Naive B cell (primary cell): ENCODE data around the gene TNFSF12. TPM values are rescaled to one million over a fixed set of nuclear protein-coding genes. Genes with fewer than 3 reads are reported as not detected.

ENCODE experiments used
- ATAC-seq, 2 donors: fragments of 150-1000 bp; cut with Tn5 transposase; 2 replicates each; pipeline ENCODE4 v1.10.0; 2021; ENCODE audit warnings: low read depth in 2 of 2, mild to moderate bottlenecking in 2 of 2, moderate library complexity in 2 of 2
- DNase-seq: peaks from one replicate; pipeline ENCODE4 v3.0.0; 2022
- H3K27ac Mint-ChIP-seq, 6 donors: one replicate each; pipeline ENCODE4 v1.8.0; 2020 to 2022; ENCODE audit warnings: mild to moderate bottlenecking in 6 of 6, mixed read lengths in 6 of 6, moderate library complexity in 5 of 6, inconsistent platforms in 2 of 6
- H3K27me3 Mint-ChIP-seq, 3 donors: one replicate each; pipeline ENCODE4 v1.8.0; 2021 to 2022; ENCODE audit warnings: mixed read lengths in 3 of 3, mild to moderate bottlenecking in 1 of 3
- H3K36me3 Mint-ChIP-seq, 2 donors: one replicate each; pipeline ENCODE4 v1.8.0; 2020 to 2022; ENCODE audit warnings: mixed read lengths in 2 of 2, inconsistent platforms in 1 of 2, mild to moderate bottlenecking in 1 of 2
- H3K4me1 Mint-ChIP-seq, 3 donors: one replicate each; pipeline ENCODE4 v1.8.0; 2020 to 2022; ENCODE audit warnings: mixed read lengths in 3 of 3, inconsistent platforms in 1 of 3, mild to moderate bottlenecking in 1 of 3, moderate library complexity in 1 of 3
- H3K4me3 Mint-ChIP-seq, 8 donors: one replicate each; pipeline ENCODE4 v1.8.0; 2020 to 2022; ENCODE audit warnings: mild to moderate bottlenecking in 8 of 8, mixed read lengths in 8 of 8, moderate library complexity in 8 of 8, inconsistent platforms in 2 of 8
- H3K9me3 Mint-ChIP-seq, 7 donors: one replicate each; pipeline ENCODE4 v1.8.0; 2020 to 2022; ENCODE audit warnings: mixed read lengths in 7 of 7, mild to moderate bottlenecking in 5 of 7, inconsistent platforms in 2 of 7, moderate library complexity in 1 of 7
- polyA plus RNA-seq, 6 donors: library from polyadenylated mRNA; unstranded; fragments of 300-500 nt; fragmentation: Illumina TruSeq; gene quantifications; one replicate each; pipeline ENCODE4 v1.2.3, GENCODE V29; 2021; ENCODE audit warnings: low read depth in 6 of 6

TNFSF12 gene
- polyA plus RNA-seq, 6 donors from 2014 or later = 21.6 to 33.3 (median 28.0) TPM

DNA sequence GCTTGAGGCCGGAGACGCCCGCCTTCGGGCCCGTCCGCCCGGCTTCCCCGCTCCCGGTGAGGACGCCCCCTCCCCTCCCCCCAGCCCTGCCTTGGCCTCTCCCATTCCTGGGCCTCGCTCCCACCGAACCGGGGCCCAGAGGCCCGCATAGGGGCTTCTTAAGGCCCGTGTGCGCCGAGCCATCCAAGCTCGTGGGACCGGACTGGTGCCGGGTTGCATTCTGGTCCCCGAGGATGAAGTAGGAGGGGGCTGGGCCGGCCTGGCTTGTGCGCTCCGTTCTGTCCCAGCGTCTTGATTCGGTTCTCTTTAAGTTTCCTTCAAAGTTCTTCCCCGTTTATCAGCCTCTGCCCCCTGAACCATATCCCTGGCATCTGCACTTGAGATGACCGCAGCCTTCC lies 13.3 kb downstream of the TNFSF12 start:
- Mint-ChIP-seq H3K27ac (peak overlapping the region in 5 of 6 donors; percentile 79 to 99 (median 94)), H3K27me3 (no peaks in the 10 kb centered on the region), H3K4me3 (peak overlapping the region; percentile 87 to 98 (median 90)), H3K4me1 (peaks cover 49 to 54% (median 53%) of the 10 kb centered on the region in 3 donors), H3K9me3 (no peaks in the 10 kb centered on the region), H3K36me3 (peaks cover 0 to under 1% of the 10 kb centered on the region in 2 donors)
- DNase-seq (no peak), ATAC-seq (no peak)

DNA sequence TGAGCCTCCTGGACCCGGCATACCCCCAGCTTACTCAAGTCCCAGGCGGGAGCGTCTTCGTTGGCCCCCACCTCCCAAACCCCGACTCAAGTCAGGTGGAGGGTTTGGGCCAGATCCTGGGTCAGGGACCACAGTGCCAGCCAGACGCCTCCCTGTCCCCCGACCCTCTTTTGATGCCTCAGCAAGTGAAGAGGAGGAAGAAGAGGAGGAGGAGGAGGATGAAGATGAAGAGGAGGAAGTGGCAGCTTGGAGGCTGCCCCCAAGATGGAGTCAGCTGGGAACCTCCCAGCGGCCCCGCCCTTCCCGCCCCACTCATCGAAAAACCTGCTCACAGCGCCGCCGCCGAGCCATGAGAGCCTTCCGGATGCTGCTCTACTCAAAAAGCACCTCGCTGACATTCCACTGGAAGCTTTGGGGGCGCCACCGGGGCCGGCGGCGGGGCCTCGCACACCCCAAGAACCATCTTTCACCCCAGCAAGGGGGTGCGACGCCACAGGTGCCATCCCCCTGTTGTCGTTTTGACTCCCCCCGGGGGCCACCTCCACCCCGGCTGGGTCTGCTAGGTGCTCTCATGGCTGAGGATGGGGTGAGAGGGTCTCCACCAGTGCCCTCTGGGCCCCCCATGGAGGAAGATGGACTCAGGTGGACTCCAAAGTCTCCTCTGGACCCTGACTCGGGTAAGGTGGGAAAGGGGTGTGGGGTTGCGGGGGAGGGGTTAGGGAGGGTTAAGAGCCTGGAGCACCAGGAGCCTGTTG lies 14.4 kb downstream of the TNFSF12 start:
- Mint-ChIP-seq H3K27me3 (no peaks in the 10 kb centered on the region), H3K27ac (peak overlapping the region in 3 of 6 donors; percentile 47 to 98 (median 59)), H3K9me3 (no peaks in the 10 kb centered on the region), H3K4me1 (peaks cover 44 to 49% (median 49%) of the 10 kb centered on the region in 3 donors), H3K4me3 (peak overlapping the region; percentile 69 to 98 (median 90)), H3K36me3 (peaks cover 5 to 8% of the 10 kb centered on the region in 2 donors)
- no peak for ATAC-seq
- DNase-seq = no peak

DNA sequence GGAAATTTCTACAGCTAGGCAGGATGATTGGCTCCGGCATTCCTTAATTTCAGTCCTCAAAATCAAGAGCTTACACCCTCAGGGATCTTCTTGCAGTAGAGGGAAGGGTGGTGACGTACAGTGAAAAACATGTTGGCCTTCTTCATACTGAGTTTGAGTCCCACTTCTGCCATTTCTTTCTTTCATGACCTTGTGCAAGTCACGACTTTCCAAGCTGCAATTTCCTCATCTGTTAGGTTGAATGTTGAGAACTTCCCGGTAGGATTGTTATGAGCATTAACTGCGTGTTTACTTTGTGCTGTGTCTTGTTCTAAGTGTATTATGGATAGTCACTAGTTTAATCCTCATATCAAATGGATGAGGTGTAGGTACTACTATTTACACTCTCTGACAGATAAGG lies 20.7 kb downstream of the TNFSF12 start:
- peaks cover 24 to 35% (median 27%) of the 10 kb centered on the region in 3 donors for H3K4me1 Mint-ChIP-seq
- peak overlapping the region in 1 of 8 donors; percentile 39 for H3K4me3 Mint-ChIP-seq
- H3K36me3 Mint-ChIP-seq = peaks cover 5 to 22% of the 10 kb centered on the region in 2 donors
- ATAC-seq = no peak
- H3K9me3 Mint-ChIP-seq = peaks cover 0 to 1% (median 0%) of the 10 kb centered on the region in 7 donors
- no peaks in the 10 kb centered on the region for H3K27me3 Mint-ChIP-seq
- DNase-seq = no peak
- H3K27ac Mint-ChIP-seq = no peak overlapping the region

DNA sequence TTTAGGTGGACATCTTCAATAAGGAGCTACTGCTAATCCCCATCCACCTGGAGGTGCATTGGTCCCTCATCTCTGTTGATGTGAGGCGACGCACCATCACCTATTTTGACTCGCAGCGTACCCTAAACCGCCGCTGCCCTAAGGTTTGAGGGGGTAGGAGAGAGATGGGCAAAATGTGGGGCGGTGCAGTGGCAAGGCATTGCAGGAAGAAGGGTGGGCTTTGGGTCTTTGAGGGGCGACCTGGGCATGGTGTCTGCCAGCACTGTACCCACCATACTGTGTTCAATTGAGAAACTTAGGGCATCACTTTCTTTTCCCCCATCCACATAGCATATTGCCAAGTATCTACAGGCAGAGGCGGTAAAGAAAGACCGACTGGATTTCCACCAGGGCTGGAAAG lies 21.5 kb downstream of the TNFSF12 start:
- peaks cover 5 to 22% of the 10 kb centered on the region in 2 donors for H3K36me3 Mint-ChIP-seq
- DNase-seq = no peak
- peak overlapping the region in 3 of 6 donors; percentile 93 to 99 (median 94) for H3K27ac Mint-ChIP-seq
- peaks cover 25 to 35% (median 35%) of the 10 kb centered on the region in 3 donors for H3K4me1 Mint-ChIP-seq
- peak overlapping the region in 3 of 8 donors; percentile 21 to 97 (median 69) for H3K4me3 Mint-ChIP-seq
- ATAC-seq = no peak
- peaks cover 0 to 1% (median 0%) of the 10 kb centered on the region in 7 donors for H3K9me3 Mint-ChIP-seq
- no peaks in the 10 kb centered on the region for H3K27me3 Mint-ChIP-seq

DNA sequence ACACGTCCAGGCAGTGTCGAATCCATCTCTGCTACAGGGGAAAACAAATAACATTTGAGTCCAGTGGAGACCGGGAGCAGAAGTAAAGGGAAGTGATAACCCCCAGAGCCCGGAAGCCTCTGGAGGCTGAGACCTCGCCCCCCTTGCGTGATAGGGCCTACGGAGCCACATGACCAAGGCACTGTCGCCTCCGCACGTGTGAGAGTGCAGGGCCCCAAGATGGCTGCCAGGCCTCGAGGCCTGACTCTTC lies 23.4 kb downstream of the TNFSF12 start:
- peaks cover 0 to 1% (median 0%) of the 10 kb centered on the region in 7 donors for H3K9me3 Mint-ChIP-seq
- H3K4me1 Mint-ChIP-seq = peaks cover 28 to 49% (median 35%) of the 10 kb centered on the region in 3 donors
- no peaks in the 10 kb centered on the region for H3K27me3 Mint-ChIP-seq
- peak; percentile 82 for ATAC-seq
- peak overlapping the region; percentile 99 to 100 (median 99) for H3K27ac Mint-ChIP-seq
- H3K4me3 Mint-ChIP-seq = peak overlapping the region; percentile 95 to 100 (median 98)
- H3K36me3 Mint-ChIP-seq = peaks cover 14 to 21% of the 10 kb centered on the region in 2 donors
- no peak for DNase-seq

DNA sequence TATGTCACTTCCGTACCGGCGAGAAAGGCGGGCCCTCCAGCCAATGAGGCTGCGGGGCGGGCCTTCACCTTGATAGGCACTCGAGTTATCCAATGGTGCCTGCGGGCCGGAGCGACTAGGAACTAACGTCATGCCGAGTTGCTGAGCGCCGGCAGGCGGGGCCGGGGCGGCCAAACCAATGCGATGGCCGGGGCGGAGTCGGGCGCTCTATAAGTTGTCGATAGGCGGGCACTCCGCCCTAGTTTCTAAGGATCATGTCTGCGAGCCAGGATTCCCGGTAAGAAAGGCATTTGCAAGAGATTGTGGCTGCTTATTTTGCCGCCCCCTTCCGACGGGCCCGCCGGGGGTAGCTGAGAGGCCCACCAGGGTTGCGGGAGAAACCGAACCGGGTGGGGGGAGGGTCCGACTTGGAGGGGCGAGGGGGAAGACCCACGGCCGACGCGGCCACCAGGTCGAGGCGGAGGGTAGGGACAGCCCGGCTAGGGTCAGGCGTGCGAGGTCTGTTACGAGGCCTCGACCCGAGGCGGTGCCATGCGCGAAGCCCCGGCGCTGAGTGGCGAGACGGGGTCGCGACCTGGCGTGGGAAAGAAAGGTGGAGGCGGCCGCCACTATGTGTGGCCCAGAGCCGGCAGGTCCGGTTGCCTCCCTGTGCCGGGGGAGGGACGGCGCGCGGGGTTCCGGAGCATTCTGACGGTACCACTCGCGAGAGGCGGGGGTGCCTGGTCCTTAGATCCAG lies 23.9 kb downstream of the TNFSF12 start:
- Mint-ChIP-seq H3K36me3 (peaks cover 15 to 16% of the 10 kb centered on the region in 2 donors), H3K27ac (peak overlapping the region; percentile 99 to 100 (median 99)), H3K9me3 (peaks cover 0 to 1% (median 0%) of the 10 kb centered on the region in 7 donors), H3K4me1 (peaks cover 24 to 49% (median 35%) of the 10 kb centered on the region in 3 donors), H3K27me3 (no peaks in the 10 kb centered on the region), H3K4me3 (peak overlapping the region; percentile 95 to 100 (median 98))
- peak; percentile 100 for DNase-seq
- ATAC-seq = peak in 1 of 2 donors; percentile 1

DNA sequence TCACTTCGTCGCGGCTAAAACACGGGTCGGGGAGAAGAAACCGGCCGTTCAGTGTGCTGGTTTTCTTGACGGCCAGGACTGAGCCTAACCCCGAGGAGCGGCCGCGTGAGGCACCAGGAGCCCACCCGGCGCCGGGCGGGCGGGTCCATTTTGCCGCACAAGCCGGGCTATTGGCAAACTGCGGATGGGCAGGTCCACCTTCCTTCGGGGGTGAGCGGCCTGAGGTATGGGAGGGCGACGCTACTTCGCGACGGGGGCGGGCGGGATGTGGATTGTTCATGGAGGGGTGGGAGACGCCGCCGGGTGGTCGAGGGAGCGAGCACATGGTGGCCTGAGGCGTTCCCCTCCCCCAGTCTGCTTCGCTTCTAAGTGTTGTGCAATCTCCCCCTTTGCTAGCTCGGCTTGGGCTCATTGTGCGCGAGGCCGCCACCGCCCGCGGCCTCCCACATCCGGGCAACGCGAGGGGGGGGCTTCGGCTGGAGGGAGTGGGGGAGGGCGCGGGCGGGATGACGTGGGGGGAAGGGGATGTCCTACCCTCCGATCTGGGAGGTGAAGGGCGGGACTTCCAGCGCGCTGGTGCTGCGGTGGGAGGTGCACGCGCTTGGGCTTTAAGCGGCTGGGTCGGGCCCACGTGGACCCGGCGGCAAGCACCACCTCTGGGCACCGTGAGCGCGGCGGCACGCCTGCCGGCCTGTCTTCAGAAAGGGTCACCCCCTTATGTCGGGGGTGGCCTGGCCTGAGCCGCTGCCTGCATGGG lies 24.6 kb downstream of the TNFSF12 start:
- Mint-ChIP-seq H3K27ac (peak overlapping the region; percentile 99 to 100 (median 99)), H3K27me3 (no peaks in the 10 kb centered on the region), H3K9me3 (peaks cover 0 to 1% (median 0%) of the 10 kb centered on the region in 7 donors), H3K4me1 (peaks cover 24 to 56% (median 41%) of the 10 kb centered on the region in 3 donors), H3K36me3 (peaks cover 15 to 17% of the 10 kb centered on the region in 2 donors), H3K4me3 (peak overlapping the region; percentile 95 to 100 (median 98))
- peak; percentile 44 to 47 for ATAC-seq
- peak; percentile 88 for DNase-seq

DNA sequence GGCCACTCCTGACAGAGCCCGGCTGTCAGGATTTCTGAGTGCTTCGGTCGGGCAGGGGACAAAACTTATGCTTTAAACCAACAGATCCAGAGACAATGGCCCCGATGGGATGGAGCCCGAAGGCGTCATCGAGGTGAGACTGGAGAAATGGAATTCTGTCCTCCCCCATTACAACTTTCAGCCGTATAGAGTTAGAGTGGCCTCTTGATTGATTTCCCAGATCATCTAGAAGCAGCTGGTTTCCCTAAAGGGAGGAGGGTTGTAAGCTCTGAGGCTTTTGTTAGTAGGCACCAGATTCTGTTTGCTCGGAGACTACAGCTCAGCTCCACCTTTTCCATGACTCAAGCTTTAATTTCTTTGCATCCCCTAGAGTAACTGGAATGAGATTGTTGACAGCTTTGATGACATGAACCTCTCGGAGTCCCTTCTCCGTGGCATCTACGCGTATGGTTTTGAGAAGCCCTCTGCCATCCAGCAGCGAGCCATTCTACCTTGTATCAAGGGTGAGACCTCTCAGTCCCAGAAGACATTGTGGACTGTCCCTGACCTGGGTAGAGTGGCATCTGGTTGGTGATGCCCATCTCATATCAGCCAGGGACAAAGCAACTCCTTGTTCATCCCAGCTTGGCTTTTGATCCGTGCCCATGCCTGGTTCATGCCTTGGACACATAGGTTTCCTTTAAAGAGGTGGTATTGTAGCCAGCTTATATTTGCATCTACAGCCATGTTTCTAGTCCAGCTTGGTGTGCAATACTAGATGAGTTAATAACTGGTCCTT lies 25.5 kb downstream of the TNFSF12 start:
- no peak for ATAC-seq
- Mint-ChIP-seq H3K27me3 (no peaks in the 10 kb centered on the region), H3K4me1 (peaks cover 32 to 64% (median 50%) of the 10 kb centered on the region in 3 donors), H3K36me3 (peaks cover 15 to 17% of the 10 kb centered on the region in 2 donors), H3K27ac (peak overlapping the region; percentile 70 to 100 (median 99)), H3K4me3 (peak overlapping the region; percentile 95 to 100 (median 98)), H3K9me3 (peaks cover 0 to 1% (median 0%) of the 10 kb centered on the region in 7 donors)
- DNase-seq = no peak

DNA sequence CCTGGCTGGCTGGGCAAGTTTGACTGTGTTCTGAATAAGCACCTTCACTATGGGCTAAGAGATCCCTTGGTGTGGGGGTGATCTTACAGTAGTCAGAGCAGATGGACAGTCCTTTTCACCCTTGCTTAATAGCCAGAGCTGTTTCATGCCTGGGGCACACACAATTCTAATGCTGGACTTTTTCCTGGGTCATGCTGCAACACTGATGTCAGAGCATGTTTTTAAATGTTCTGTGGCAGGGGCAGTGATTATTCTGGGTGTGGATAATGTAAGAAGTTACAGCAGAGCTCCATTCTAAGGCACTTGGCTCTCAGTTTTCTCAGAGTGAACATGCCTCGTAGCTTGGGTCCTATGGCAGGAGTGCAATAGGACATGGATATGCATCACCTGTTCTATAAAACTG lies 26.6 kb downstream of the TNFSF12 start:
- DNase-seq (no peak), ATAC-seq (no peak)
- peaks cover 0 to 1% (median 0%) of the 10 kb centered on the region in 7 donors for H3K9me3 Mint-ChIP-seq
- peak overlapping the region in 5 of 8 donors; percentile 9 to 99 (median 56) for H3K4me3 Mint-ChIP-seq
- H3K27me3 Mint-ChIP-seq = no peaks in the 10 kb centered on the region
- H3K4me1 Mint-ChIP-seq = peaks cover 43 to 74% (median 61%) of the 10 kb centered on the region in 3 donors
- peaks cover 9 to 17% of the 10 kb centered on the region in 2 donors for H3K36me3 Mint-ChIP-seq
- peak overlapping the region in 4 of 6 donors; percentile 56 to 99 (median 82) for H3K27ac Mint-ChIP-seq

DNA sequence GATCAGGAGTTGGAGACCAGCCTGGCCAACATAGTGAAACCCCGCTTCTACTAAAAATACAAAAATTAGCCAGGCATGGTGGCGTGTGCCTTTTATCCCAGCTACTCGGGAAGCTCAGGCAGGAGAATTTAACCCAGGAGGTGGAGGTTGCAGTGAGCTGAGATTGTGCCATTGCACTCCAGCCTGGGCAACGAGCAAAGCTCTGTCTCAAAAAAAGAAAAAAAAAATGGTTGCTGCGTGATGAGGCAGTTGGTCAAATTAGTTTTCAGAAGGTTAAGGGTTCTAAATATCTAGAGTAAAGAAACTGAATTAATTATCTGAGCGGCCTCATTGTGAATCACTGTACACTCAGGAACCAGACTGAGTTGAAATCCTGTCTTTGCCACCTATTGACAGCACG lies 27.1 kb downstream of the TNFSF12 start:
- H3K36me3 Mint-ChIP-seq = peaks cover 7 to 17% of the 10 kb centered on the region in 2 donors
- ATAC-seq = no peak
- DNase-seq = no peak
- H3K27me3 Mint-ChIP-seq = no peaks in the 10 kb centered on the region
- H3K4me1 Mint-ChIP-seq = peaks cover 45 to 79% (median 65%) of the 10 kb centered on the region in 3 donors
- H3K4me3 Mint-ChIP-seq = peak overlapping the region in 3 of 8 donors; percentile 9 to 97 (median 35)
- H3K27ac Mint-ChIP-seq = peak overlapping the region in 4 of 6 donors; percentile 39 to 60 (median 57)
- peaks cover 0 to 1% (median 0%) of the 10 kb centered on the region in 7 donors for H3K9me3 Mint-ChIP-seq

DNA sequence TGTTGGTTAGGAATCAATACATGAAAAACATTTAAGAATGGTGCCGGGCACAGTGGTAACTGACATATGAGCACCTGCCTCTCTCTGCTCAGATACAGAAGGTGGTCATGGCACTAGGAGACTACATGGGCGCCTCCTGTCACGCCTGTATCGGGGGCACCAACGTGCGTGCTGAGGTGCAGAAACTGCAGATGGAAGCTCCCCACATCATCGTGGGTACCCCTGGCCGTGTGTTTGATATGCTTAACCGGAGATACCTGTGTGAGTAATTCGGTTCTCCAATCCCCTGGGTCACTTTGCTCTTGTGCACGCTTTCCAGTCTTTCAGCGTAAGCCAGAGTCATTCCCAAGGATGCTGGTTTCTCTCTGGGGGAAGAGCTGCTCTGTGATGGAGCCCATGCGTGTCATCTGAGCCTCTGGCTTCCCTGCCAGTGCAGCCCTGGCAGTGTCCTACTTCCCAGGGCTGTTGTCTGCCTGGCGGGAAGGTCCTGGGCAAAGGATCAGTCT lies 27.6 kb downstream of the TNFSF12 start:
- Mint-ChIP-seq H3K4me1 (peaks cover 47 to 80% (median 65%) of the 10 kb centered on the region in 3 donors), H3K9me3 (peaks cover 0 to 1% (median 0%) of the 10 kb centered on the region in 7 donors), H3K27ac (peak overlapping the region in 3 of 6 donors; percentile 57 to 92 (median 57)), H3K4me3 (peak overlapping the region in 3 of 8 donors; percentile 34 to 97 (median 72)), H3K27me3 (no peaks in the 10 kb centered on the region), H3K36me3 (peaks cover 7 to 17% of the 10 kb centered on the region in 2 donors)
- DNase-seq (no peak), ATAC-seq (no peak)
